Measurements from ENCODE around the gene RAVER1. TPM values are rescaled to one million over a fixed set of nuclear protein-coding genes. Genes with fewer than 3 reads are reported as not detected.
"Not testable (repeated sequence)": the region's sequence is repeated elsewhere in the genome, so short reads cannot be mapped to it uniquely, and the experiment has no call there.

The RAVER1 gene
- total RNA-seq, 1 experiment from 2014 or later: 36.1 TPM

DNA sequence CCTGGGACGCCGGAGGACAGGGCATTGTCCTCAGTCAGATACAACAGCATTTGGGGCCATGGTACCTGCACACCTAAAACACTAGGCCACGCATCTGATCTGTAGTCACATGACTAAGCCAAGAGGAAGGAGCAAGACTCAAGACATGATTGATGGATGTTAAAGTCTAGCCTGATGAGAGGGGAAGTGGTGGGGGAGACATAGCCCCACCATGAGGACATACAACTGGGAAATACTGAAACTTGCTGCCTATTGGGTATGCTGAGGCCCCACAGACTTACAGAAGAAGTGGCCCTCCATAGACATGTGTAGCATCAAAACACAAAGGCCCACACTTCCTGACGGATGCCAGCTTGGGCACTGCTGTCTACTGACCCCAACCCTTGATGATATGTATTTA lies 47.9 kb downstream of the RAVER1 start:
- TF ChIP-seq, protein P1, sequence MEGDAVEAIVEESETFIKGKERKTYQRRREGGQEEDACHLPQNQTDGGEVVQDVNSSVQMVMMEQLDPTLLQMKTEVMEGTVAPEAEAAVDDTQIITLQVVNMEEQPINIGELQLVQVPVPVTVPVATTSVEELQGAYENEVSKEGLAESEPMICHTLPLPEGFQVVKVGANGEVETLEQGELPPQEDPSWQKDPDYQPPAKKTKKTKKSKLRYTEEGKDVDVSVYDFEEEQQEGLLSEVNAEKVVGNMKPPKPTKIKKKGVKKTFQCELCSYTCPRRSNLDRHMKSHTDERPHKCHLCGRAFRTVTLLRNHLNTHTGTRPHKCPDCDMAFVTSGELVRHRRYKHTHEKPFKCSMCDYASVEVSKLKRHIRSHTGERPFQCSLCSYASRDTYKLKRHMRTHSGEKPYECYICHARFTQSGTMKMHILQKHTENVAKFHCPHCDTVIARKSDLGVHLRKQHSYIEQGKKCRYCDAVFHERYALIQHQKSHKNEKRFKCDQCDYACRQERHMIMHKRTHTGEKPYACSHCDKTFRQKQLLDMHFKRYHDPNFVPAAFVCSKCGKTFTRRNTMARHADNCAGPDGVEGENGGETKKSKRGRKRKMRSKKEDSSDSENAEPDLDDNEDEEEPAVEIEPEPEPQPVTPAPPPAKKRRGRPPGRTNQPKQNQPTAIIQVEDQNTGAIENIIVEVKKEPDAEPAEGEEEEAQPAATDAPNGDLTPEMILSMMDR (IDR thresholded peaks at IDR 0.05; ENCODE audit: unreplicated experiment): no peak
- no peak for DNase-seq (ENCODE audit: unreplicated experiment)
- peak overlapping the region; percentile 5 for H3K27ac Mint-ChIP-seq (ENCODE audit: low read depth, unreplicated experiment)
- no peaks in the 10 kb centered on the region for H3K27me3 Mint-ChIP-seq (ENCODE audit: insufficient read depth, unreplicated experiment)
- peaks cover 28% of the 10 kb centered on the region for H3K4me1 Mint-ChIP-seq (ENCODE audit: insufficient read depth, unreplicated experiment)
- no TSS peak for BruUV-seq (replicated peaks)
- no peaks in the 10 kb centered on the region for H3K36me3 Mint-ChIP-seq (ENCODE audit: insufficient read depth, unreplicated experiment)
- ChIA-PET POLR2A (interaction anchor here (0.6 to 1.7 kb wide), 4 partner anchors 15 to 115 kb away, joined by 4 to 14 read pairs (median 5); partner anchors contain the start of genes ICAM1, RAVER1 and TYK2), CTCF (interaction anchor here (0.9 to 1.8 kb wide), 5 partner anchors 14 to 113 kb away, joined by 3 to 7 read pairs (median 3); no protein-coding TSS in a partner anchor)
- H3K4me3 Mint-ChIP-seq (ENCODE audit: unreplicated experiment): no peak overlapping the region
- intact Hi-C loops (cut with micrococcal nuclease): no loop called here
- H3K9me3 Mint-ChIP-seq (ENCODE audit: unreplicated experiment): no peaks in the 10 kb centered on the region

DNA sequence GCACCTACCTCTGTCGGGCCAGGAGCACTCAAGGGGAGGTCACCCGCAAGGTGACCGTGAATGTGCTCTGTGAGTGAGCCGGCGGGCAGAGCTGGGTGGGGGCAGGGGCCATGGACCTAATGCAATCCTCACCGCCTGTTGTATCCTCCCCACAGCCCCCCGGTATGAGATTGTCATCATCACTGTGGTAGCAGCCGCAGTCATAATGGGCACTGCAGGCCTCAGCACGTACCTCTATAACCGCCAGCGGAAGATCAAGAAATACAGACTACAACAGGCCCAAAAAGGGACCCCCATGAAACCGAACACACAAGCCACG lies 48.4 kb downstream of the RAVER1 start:
- no peak overlapping the region for H3K4me3 Mint-ChIP-seq (ENCODE audit: unreplicated experiment)

DNA sequence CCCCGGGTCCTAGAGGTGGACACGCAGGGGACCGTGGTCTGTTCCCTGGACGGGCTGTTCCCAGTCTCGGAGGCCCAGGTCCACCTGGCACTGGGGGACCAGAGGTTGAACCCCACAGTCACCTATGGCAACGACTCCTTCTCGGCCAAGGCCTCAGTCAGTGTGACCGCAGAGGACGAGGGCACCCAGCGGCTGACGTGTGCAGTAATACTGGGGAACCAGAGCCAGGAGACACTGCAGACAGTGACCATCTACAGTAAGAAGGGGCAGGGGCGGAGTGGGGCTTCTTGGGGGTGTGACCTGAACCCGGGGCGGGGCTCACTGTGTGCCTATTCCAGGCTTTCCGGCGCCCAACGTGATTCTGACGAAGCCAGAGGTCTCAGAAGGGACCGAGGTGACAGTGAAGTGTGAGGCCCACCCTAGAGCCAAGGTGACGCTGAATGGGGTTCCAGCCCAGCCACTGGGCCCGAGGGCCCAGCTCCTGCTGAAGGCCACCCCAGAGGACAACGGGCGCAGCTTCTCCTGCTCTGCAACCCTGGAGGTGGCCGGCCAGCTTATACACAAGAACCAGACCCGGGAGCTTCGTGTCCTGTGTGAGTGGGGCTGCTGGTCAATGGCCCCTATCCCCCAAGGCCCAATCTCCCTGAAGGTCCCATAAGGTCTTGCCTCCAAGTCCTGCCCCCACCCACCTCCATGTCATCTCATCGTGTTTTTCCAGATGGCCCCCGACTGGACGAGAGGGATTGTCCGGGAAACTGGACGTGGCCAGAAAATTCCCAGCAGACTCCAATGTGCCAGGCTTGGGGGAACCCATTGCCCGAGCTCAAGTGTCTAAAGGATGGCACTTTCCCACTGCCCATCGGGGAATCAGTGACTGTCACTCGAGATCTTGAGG lies 49.0 kb downstream of the RAVER1 start:
- Mint-ChIP-seq H3K27ac (ENCODE audit: low read depth, unreplicated experiment) (no peak overlapping the region), H3K27me3 (ENCODE audit: insufficient read depth, unreplicated experiment) (no peaks in the 10 kb centered on the region), H3K36me3 (ENCODE audit: insufficient read depth, unreplicated experiment) (peaks cover 6% of the 10 kb centered on the region), H3K9me3 (ENCODE audit: unreplicated experiment) (no peaks in the 10 kb centered on the region), H3K4me1 (ENCODE audit: insufficient read depth, unreplicated experiment) (peaks cover 29% of the 10 kb centered on the region), H3K4me3 (ENCODE audit: unreplicated experiment) (no peak overlapping the region)
- BruUV-seq (replicated peaks): no TSS peak
- DNase-seq (ENCODE audit: unreplicated experiment): no peak
- ChIA-PET POLR2A (interaction anchor here (0.7 kb wide), 1 partner anchor 15 kb away, joined by 3 read pairs; no protein-coding TSS in a partner anchor), CTCF (interaction anchor here (0.7 to 1.4 kb wide), 4 partner anchors 12 to 104 kb away, joined by 3 to 5 read pairs (median 3); no protein-coding TSS in a partner anchor)
- TF ChIP-seq, protein P1 (IDR thresholded peaks at IDR 0.05; ENCODE audit: unreplicated experiment): no peak
- intact Hi-C loops (cut with micrococcal nuclease): no loop called here

More for the DNA sequence above, 48.4 kb downstream of the RAVER1 start:
- intact Hi-C loops (cut with micrococcal nuclease): no loop called here
- TF ChIP-seq, protein P1 (IDR thresholded peaks at IDR 0.05; ENCODE audit: unreplicated experiment): no peak
- Mint-ChIP-seq H3K27me3 (ENCODE audit: insufficient read depth, unreplicated experiment) (no peaks in the 10 kb centered on the region), H3K27ac (ENCODE audit: low read depth, unreplicated experiment) (peak overlapping the region; percentile 5), H3K4me1 (ENCODE audit: insufficient read depth, unreplicated experiment) (peaks cover 26% of the 10 kb centered on the region), H3K36me3 (ENCODE audit: insufficient read depth, unreplicated experiment) (peaks cover under 1% of the 10 kb centered on the region), H3K9me3 (ENCODE audit: unreplicated experiment) (no peaks in the 10 kb centered on the region)
- POLR2A ChIA-PET: interaction anchor here (0.6 to 0.7 kb wide), 2 partner anchors 16 to 115 kb away, joined by 3 to 4 read pairs; no protein-coding TSS in a partner anchor
- DNase-seq (ENCODE audit: unreplicated experiment): no peak
- no TSS peak for BruUV-seq (replicated peaks)
- CTCF ChIA-PET: interaction anchor here (0.7 to 1.4 kb wide), 3 partner anchors 13 to 104 kb away, joined by 3 read pairs; no protein-coding TSS in a partner anchor

DNA sequence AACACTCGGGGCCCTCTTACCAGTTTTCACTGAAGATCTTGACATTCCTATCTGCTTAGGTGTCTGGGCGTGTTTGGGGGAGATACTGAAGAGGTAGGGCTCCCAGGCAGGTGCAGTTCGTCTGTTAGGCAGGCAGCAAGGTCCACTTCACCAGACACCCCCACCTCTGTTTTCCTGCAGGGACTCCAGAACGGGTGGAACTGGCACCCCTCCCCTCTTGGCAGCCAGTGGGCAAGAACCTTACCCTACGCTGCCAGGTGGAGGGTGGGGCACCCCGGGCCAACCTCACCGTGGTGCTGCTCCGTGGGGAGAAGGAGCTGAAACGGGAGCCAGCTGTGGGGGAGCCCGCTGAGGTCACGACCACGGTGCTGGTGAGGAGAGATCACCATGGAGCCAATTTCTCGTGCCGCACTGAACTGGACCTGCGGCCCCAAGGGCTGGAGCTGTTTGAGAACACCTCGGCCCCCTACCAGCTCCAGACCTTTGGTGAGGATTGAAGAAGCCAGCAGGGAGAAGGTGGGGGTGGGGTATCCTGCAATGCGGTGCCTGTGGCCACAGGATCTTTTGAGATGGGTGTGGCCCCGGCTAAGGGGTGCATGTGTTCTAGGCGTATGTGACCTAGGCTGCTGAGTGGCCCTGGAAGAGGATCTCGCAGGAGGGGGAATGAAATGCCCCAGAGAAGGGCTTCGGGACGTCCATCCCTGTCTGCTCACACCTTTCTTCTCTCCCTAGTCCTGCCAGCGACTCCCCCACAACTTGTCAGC lies 49.8 kb downstream of the RAVER1 start:
- H3K27me3 Mint-ChIP-seq (ENCODE audit: insufficient read depth, unreplicated experiment): no peaks in the 10 kb centered on the region
- peaks cover 15% of the 10 kb centered on the region for H3K36me3 Mint-ChIP-seq (ENCODE audit: insufficient read depth, unreplicated experiment)
- POLR2A ChIA-PET: no interaction called here
- BruUV-seq (replicated peaks): no TSS peak
- no peak for DNase-seq (ENCODE audit: unreplicated experiment)
- peaks cover 24% of the 10 kb centered on the region for H3K4me1 Mint-ChIP-seq (ENCODE audit: insufficient read depth, unreplicated experiment)
- intact Hi-C loops (cut with micrococcal nuclease): no loop called here
- no peak overlapping the region for H3K27ac Mint-ChIP-seq (ENCODE audit: low read depth, unreplicated experiment)
- H3K4me3 Mint-ChIP-seq (ENCODE audit: unreplicated experiment): no peak overlapping the region
- CTCF ChIA-PET: interaction anchor here (0.8 kb wide), 1 partner anchor 13 kb away, joined by 5 read pairs; no protein-coding TSS in a partner anchor
- H3K9me3 Mint-ChIP-seq (ENCODE audit: unreplicated experiment): no peaks in the 10 kb centered on the region
- TF ChIP-seq, protein P1 (IDR thresholded peaks at IDR 0.05; ENCODE audit: unreplicated experiment): no peak

DNA sequence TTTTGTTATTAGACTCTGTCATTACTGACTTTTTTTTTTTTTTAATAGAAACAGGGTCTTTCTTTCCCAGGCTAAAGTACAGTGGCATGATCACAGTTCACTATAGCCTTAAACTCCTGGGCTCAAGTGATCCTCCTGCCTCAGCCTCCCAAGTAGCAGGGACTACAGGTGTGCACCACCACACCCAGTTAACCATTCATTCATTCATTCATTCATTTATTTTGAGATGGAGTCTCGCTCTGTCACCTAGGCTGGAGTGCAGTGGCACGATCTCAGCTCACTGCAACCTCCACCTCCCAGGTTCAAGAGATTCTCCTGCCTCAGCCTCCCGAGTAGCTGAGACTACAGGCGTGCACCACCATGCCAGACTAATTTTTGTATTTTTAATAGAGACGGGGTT lies 51.3 kb downstream of the RAVER1 start:
- peaks cover 23% of the 10 kb centered on the region for H3K4me1 Mint-ChIP-seq (ENCODE audit: insufficient read depth, unreplicated experiment)
- BruUV-seq (replicated peaks); POLR2A ChIA-PET; H3K9me3 Mint-ChIP-seq (ENCODE audit: unreplicated experiment); H3K27me3 Mint-ChIP-seq (ENCODE audit: insufficient read depth, unreplicated experiment); H3K27ac Mint-ChIP-seq (ENCODE audit: low read depth, unreplicated experiment); intact Hi-C loops (cut with micrococcal nuclease); DNase-seq (ENCODE audit: unreplicated experiment); H3K4me3 Mint-ChIP-seq (ENCODE audit: unreplicated experiment): not testable (repeated sequence)
- CTCF ChIA-PET: interaction anchor here (0.5 to 0.6 kb wide), 2 partner anchors 53 to 122 kb away, joined by 3 read pairs; no protein-coding TSS in a partner anchor
- peaks cover 18% of the 10 kb centered on the region for H3K36me3 Mint-ChIP-seq (ENCODE audit: insufficient read depth, unreplicated experiment)

Data from MCF 10A (cell line).